Naive thymus-derived CD4-positive, alpha-beta T cell (primary cell): ENCODE measurements around the gene DDAH1. TPM values are rescaled to one million over a fixed set of nuclear protein-coding genes. Genes with fewer than 3 reads are reported as not detected.

Source experiments
- ATAC-seq: fragments of 150-1000 bp; cut with Tn5 transposase; 2 replicates; pipeline ENCODE4 v1.10.0; 2021; ENCODE audit warnings: mild to moderate bottlenecking, moderate library complexity
- CTCF ChIA-PET: fragments of 350-600 bp; sonication (Branson Sonifier 250); formaldehyde crosslinking; loops from one replicate; lab custom pipeline; 2021; ENCODE audit warnings: antibody characterized with exemption; lab: Charles Lee
- POLR2A ChIA-PET: fragments of 350-600 bp; sonication (Branson Sonifier 250); formaldehyde crosslinking; loops from one replicate; lab custom pipeline; 2021; ENCODE audit warnings: antibody characterized with exemption, inconsistent platforms; lab: Charles Lee
- DNase-seq, 9 donors: peaks; one replicate each; pipeline versions ENCODE4 v3.0.0 to v3.0.0-alpha.2; 2020 to 2022; ENCODE audit warnings: mixed read lengths in 1 of 9
- H3K27ac ChIP-seq: one replicate; pipeline ENCODE4 v1.7.0; 2013; ENCODE audit warnings: mild to moderate bottlenecking, low read depth, low read length, moderate library complexity
- H3K27me3 ChIP-seq, 2 donors: one replicate each; pipeline ENCODE4 v1.7.0; 2013; ENCODE audit warnings: low read length in 2 of 2, mild to moderate bottlenecking in 2 of 2, moderate library complexity in 2 of 2; ENCODE audit not compliant: control insufficient read depth in 2 of 2, insufficient read depth in 2 of 2
- H3K36me3 ChIP-seq, 3 experiments: 1 replicate in 2 of 3; 2 replicates in 1 of 3; pipeline ENCODE4 v1.7.0; 2013; ENCODE audit warnings: low read length in 3 of 3, mild to moderate bottlenecking in 3 of 3, moderate library complexity in 1 of 3; ENCODE audit not compliant: insufficient read depth in 3 of 3, control insufficient read depth in 2 of 3
- H3K4me1 ChIP-seq, 2 donors: one replicate each; pipeline ENCODE4 v1.7.0; 2013; ENCODE audit warnings: low read length in 2 of 2, mild to moderate bottlenecking in 2 of 2, moderate library complexity in 1 of 2; ENCODE audit not compliant: control insufficient read depth in 2 of 2, insufficient read depth in 2 of 2
- H3K4me3 ChIP-seq: 2 replicates; pipeline ENCODE4 v1.7.0; 2013; ENCODE audit warnings: mild to moderate bottlenecking, low read length
- H3K9me3 ChIP-seq, 3 experiments: 1 replicate in 2 of 3; 2 replicates in 1 of 3; pipeline ENCODE4 v1.7.0; 2013; ENCODE audit warnings: low read length in 3 of 3; ENCODE audit not compliant: control insufficient read depth in 2 of 3
- H3K27ac Mint-ChIP-seq, 9 donors: one replicate each; pipeline ENCODE4 v1.8.0; 2020 to 2022; ENCODE audit warnings: mixed read lengths in 9 of 9, mild to moderate bottlenecking in 8 of 9, moderate library complexity in 5 of 9, inconsistent platforms in 2 of 9
- H3K27me3 Mint-ChIP-seq, 5 donors: one replicate each; pipeline ENCODE4 v1.8.0; 2021 to 2022; ENCODE audit warnings: mixed read lengths in 5 of 5, mild to moderate bottlenecking in 1 of 5
- H3K36me3 Mint-ChIP-seq, 5 donors: one replicate each; pipeline ENCODE4 v1.8.0; 2020 to 2022; ENCODE audit warnings: mixed read lengths in 5 of 5, mild to moderate bottlenecking in 3 of 5, inconsistent platforms in 1 of 5
- H3K4me1 Mint-ChIP-seq, 7 donors: one replicate each; pipeline ENCODE4 v1.8.0; 2020 to 2022; ENCODE audit warnings: mixed read lengths in 7 of 7, mild to moderate bottlenecking in 3 of 7, inconsistent platforms in 1 of 7
- H3K4me3 Mint-ChIP-seq, 10 donors: one replicate each; pipeline ENCODE4 v1.8.0; 2020 to 2022; ENCODE audit warnings: mild to moderate bottlenecking in 10 of 10, mixed read lengths in 10 of 10, moderate library complexity in 6 of 10, inconsistent platforms in 2 of 10
- H3K9me3 Mint-ChIP-seq, 11 donors: one replicate each; pipeline ENCODE4 v1.8.0; 2020 to 2022; ENCODE audit warnings: mixed read lengths in 11 of 11, mild to moderate bottlenecking in 4 of 11, inconsistent platforms in 1 of 11, moderate library complexity in 1 of 11
- intact Hi-C, 2 donors: fragments of 100-400 bp; cut with micrococcal nuclease; formaldehyde crosslinking; loops; one replicate each; pipeline ENCODE4 v1.15.1; 2023
- polyA plus RNA-seq, 2 donors: library from polyadenylated mRNA; unstranded; fragments of 300-500 nt; fragmentation: Illumina TruSeq; gene quantifications; one replicate each; pipeline ENCODE4 v1.2.3, GENCODE V29; 2021
- total RNA-seq, 6 experiments: library from RNA in 5 of 6; stranded (reverse) in 5 of 6; gene quantifications; 1 replicate in 5 of 6; 2 replicates in 1 of 6; pipeline ENCODE4 v1.2.3 and lab custom pipeline; 2021 to 2026

The DDAH1 gene
- total and polyA plus RNA-seq, 7 experiments from 2014 or later, result 0.08 TPM; not detected in 6

DNA sequence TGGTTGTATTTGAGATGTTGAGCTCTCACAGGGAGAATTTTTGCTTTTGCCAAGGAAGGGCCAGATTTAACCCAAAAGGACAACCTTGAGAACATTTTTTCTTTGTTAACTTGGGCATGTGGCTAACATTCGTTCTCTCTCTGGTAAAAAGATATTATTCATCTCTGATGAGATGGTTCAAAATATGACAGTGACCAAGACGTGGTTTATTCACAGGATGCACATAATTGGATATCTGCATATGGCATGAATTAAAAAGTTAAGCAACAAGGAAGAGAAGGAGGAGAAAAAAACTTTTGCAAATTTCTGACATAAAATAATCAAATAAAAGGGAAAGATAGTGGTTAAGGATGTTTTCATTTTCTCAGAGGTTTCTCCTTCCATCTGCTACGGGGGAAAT, 145.5 kb downstream of the DDAH1 start:
- H3K27me3 Mint-ChIP-seq, result peaks cover 19 to 53% (median 31%) of the 10 kb centered on the region in 5 donors
- intact Hi-C loops, result no loop called here
- POLR2A ChIA-PET, result no interaction called here

GRCh38 chr1:85318217-85318616, 146.7 kb downstream of the DDAH1 start:
- peaks cover 0 to 6% (median 0%) of the 10 kb centered on the region in 7 donors for H3K4me1 Mint-ChIP-seq
- H3K36me3 ChIP-seq, result no peaks in the 10 kb centered on the region
- no peak overlapping the region for H3K27ac Mint-ChIP-seq
- H3K4me3 ChIP-seq, result no peak overlapping the region
- intact Hi-C loops, result no loop called here
- no peaks in the 10 kb centered on the region for H3K9me3 ChIP-seq
- POLR2A ChIA-PET, result no interaction called here
- no peaks in the 10 kb centered on the region for H3K36me3 Mint-ChIP-seq
- H3K9me3 Mint-ChIP-seq, result no peaks in the 10 kb centered on the region
- DNase-seq (no peak), ATAC-seq (no peak)
- H3K27ac ChIP-seq, result no peak overlapping the region
- CTCF ChIA-PET, result no interaction called here
- H3K4me3 Mint-ChIP-seq, result no peak overlapping the region
- peaks cover 0 to 3% of the 10 kb centered on the region in 2 donors for H3K27me3 ChIP-seq
- H3K27me3 Mint-ChIP-seq, result peaks cover 24 to 54% (median 37%) of the 10 kb centered on the region in 5 donors
- H3K4me1 ChIP-seq, result no peaks in the 10 kb centered on the region

More for the DNA sequence above, 145.5 kb downstream of the DDAH1 start:
- Mint-ChIP-seq H3K9me3 (no peaks in the 10 kb centered on the region), H3K27ac (no peak overlapping the region), H3K4me1 (peaks cover 0 to 6% (median 0%) of the 10 kb centered on the region in 7 donors), H3K4me3 (no peak overlapping the region), H3K36me3 (no peaks in the 10 kb centered on the region)
- H3K27ac ChIP-seq, result no peak overlapping the region
- CTCF ChIA-PET, result no interaction called here
- DNase-seq (no peak), ATAC-seq (no peak)
- H3K9me3 ChIP-seq, result no peaks in the 10 kb centered on the region
- H3K36me3 ChIP-seq, result no peaks in the 10 kb centered on the region
- H3K4me1 ChIP-seq, result no peaks in the 10 kb centered on the region
- no peak overlapping the region for H3K4me3 ChIP-seq
- H3K27me3 ChIP-seq, result peaks cover 0 to 3% of the 10 kb centered on the region in 2 donors

DNA sequence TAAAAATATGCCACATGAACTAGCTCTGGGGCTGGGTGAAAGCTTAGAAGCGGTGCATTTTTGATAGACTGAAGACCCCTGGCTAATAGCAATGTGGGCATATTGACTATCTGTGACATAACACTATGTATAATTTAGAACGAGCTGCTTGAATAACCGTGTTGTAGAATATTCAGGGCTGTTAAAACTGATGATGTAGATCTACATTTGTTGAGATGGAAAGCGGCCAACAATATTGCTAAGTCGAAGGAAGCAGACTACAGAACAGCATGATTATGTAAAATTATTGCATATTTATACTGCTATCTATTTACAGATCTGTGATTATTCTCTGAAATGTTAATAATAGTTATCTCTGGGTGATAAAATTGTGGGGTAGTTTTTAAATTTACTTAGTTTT, 147.4 kb downstream of the DDAH1 start:
- H3K9me3 ChIP-seq, result no peaks in the 10 kb centered on the region
- intact Hi-C loops, result no loop called here
- no peaks in the 10 kb centered on the region for H3K36me3 Mint-ChIP-seq
- no peak overlapping the region for H3K4me3 Mint-ChIP-seq
- no peak for ATAC-seq
- no peak overlapping the region for H3K27ac ChIP-seq
- no peaks in the 10 kb centered on the region for H3K4me1 ChIP-seq
- H3K36me3 ChIP-seq, result no peaks in the 10 kb centered on the region
- ChIA-PET CTCF (no interaction called here), POLR2A (no interaction called here)
- DNase-seq, result no peak
- H3K27me3 ChIP-seq, result peaks cover 0 to 3% of the 10 kb centered on the region in 2 donors
- H3K27me3 Mint-ChIP-seq, result peaks cover 29 to 55% (median 38%) of the 10 kb centered on the region in 5 donors
- H3K9me3 Mint-ChIP-seq, result no peaks in the 10 kb centered on the region
- H3K27ac Mint-ChIP-seq, result no peak overlapping the region
- no peak overlapping the region for H3K4me3 ChIP-seq
- H3K4me1 Mint-ChIP-seq, result peaks cover 0 to 6% (median 0%) of the 10 kb centered on the region in 7 donors

GRCh38 chr1:85316321-85316720, 148.6 kb downstream of the DDAH1 start:
- Mint-ChIP-seq H3K4me3 (no peak overlapping the region), H3K27ac (no peak overlapping the region), H3K4me1 (peaks cover 0 to 4% (median 0%) of the 10 kb centered on the region in 7 donors), H3K9me3 (no peaks in the 10 kb centered on the region), H3K27me3 (peaks cover 35 to 62% (median 42%) of the 10 kb centered on the region in 5 donors), H3K36me3 (no peaks in the 10 kb centered on the region)
- intact Hi-C loops, result no loop called here
- Histone ChIP-seq H3K36me3 (no peaks in the 10 kb centered on the region), H3K9me3 (no peaks in the 10 kb centered on the region), H3K27ac (no peak overlapping the region), H3K27me3 (peaks cover 0 to 3% of the 10 kb centered on the region in 2 donors), H3K4me3 (no peak overlapping the region), H3K4me1 (no peaks in the 10 kb centered on the region)
- ChIA-PET CTCF (no interaction called here), POLR2A (no interaction called here)
- DNase-seq (no peak), ATAC-seq (no peak)

DNA sequence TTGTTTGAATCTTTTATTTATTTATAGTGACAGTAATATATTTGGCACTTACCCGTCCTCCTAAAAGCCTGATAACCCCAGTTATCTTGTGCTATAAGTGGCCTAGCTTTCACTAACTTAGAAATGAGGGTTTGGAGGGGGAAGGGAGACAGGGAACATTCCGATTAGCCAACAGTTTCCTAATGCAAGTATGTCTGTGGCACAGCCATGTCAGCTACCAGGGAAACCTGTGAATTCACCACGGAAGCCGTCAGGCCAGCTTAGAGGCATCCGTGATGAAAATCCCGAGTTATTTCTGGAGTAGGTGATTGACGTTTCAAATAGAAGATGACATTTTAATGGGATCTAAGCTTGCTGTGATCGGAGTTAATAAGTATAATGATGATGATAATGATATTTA, 149.2 kb downstream of the DDAH1 start:
- H3K27ac Mint-ChIP-seq, result no peak overlapping the region
- Histone ChIP-seq H3K4me3 (no peak overlapping the region), H3K36me3 (no peaks in the 10 kb centered on the region), H3K9me3 (no peaks in the 10 kb centered on the region), H3K27me3 (peaks cover 0 to 3% of the 10 kb centered on the region in 2 donors), H3K4me1 (no peaks in the 10 kb centered on the region), H3K27ac (no peak overlapping the region)
- POLR2A ChIA-PET, result no interaction called here
- no peaks in the 10 kb centered on the region for H3K9me3 Mint-ChIP-seq
- H3K4me3 Mint-ChIP-seq, result no peak overlapping the region
- CTCF ChIA-PET, result no interaction called here
- no peaks in the 10 kb centered on the region for H3K36me3 Mint-ChIP-seq
- no peak for DNase-seq
- ATAC-seq, result no peak
- H3K4me1 Mint-ChIP-seq, result peaks cover 0 to 2% (median 0%) of the 10 kb centered on the region in 7 donors
- H3K27me3 Mint-ChIP-seq, result peaks cover 36 to 63% (median 43%) of the 10 kb centered on the region in 5 donors
- intact Hi-C loops, result no loop called here

DNA sequence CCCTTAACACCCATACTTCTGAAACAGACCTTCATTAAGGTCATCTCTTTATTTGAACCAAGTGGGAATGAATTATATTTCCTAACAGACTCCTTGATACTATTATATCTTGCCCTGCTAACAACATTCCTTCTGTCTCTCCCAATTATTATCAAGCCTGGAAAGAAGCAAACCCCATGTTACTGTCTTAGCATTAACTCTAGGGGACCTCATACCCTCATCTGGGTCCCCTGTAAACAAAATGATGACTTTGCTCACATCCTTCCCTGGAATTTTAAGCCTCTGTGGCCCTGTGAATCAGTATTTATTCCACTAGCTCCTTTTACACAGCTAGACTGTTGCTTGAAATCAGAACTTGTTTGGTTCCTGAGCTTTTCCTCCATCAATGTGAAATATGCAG, 150.2 kb downstream of the DDAH1 start:
- no peak overlapping the region for H3K4me3 ChIP-seq
- no peaks in the 10 kb centered on the region for H3K9me3 ChIP-seq
- no peak overlapping the region for H3K4me3 Mint-ChIP-seq
- no peaks in the 10 kb centered on the region for H3K4me1 Mint-ChIP-seq
- ChIA-PET CTCF (no interaction called here), POLR2A (interaction anchor here (0.6 kb wide), 1 partner anchor 75 kb away, joined by 3 read pairs; no protein-coding TSS in a partner anchor)
- intact Hi-C loops, result no loop called here
- H3K27me3 ChIP-seq, result peaks cover 0 to 3% of the 10 kb centered on the region in 2 donors
- H3K9me3 Mint-ChIP-seq, result no peaks in the 10 kb centered on the region
- peaks cover 41 to 65% (median 47%) of the 10 kb centered on the region in 5 donors for H3K27me3 Mint-ChIP-seq
- H3K4me1 ChIP-seq, result no peaks in the 10 kb centered on the region
- H3K27ac ChIP-seq, result no peak overlapping the region
- DNase-seq (no peak), ATAC-seq (no peak)
- H3K36me3 ChIP-seq, result no peaks in the 10 kb centered on the region
- H3K27ac Mint-ChIP-seq, result no peak overlapping the region
- no peaks in the 10 kb centered on the region for H3K36me3 Mint-ChIP-seq

DNA sequence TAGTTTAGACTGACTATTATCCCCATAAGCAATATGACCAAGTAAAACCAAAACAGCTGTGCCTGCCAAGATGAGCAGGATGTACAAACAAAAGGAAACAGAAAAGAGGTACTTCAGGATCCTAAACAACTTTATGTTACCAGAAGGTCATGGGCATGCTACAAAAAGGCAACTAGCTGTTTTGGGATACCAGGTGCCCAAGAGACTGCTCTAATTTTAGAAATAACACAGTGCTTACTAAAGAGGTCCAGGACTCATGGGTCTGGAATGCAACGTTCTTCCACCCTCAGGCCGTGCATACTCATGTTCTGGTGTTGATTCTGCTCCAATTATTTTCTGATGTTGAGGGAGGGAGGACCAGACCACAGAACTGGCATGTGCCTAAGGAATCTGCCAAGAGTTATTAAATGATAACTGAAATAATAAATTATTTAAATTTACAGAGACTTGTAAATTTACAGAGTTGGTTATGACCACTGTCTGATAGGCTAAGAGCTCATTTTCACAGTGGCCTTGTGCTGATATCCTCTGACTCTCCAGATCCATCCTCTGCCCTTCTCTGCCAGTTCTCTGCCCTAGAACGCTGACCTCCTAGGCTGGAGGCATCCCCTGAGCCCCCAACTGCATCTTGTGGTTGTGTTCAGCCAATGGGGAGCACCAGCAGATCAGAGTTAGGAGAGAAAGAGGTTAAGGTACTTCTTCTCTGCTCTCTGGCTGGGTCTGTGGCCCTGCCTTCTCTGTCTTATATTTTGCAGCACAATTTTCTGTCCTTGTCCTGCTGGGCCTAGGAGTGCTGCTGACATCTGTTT, 150.9 kb downstream of the DDAH1 start:
- POLR2A ChIA-PET, result no interaction called here
- ATAC-seq, result no peak
- H3K4me1 Mint-ChIP-seq, result no peaks in the 10 kb centered on the region
- CTCF ChIA-PET, result no interaction called here
- no peak overlapping the region for H3K4me3 ChIP-seq
- H3K27ac ChIP-seq, result no peak overlapping the region
- H3K36me3 ChIP-seq, result no peaks in the 10 kb centered on the region
- peaks cover 43 to 66% (median 51%) of the 10 kb centered on the region in 5 donors for H3K27me3 Mint-ChIP-seq
- peaks cover 0 to 3% of the 10 kb centered on the region in 2 donors for H3K27me3 ChIP-seq
- H3K4me1 ChIP-seq, result no peaks in the 10 kb centered on the region
- H3K9me3 Mint-ChIP-seq, result no peaks in the 10 kb centered on the region
- DNase-seq, result no peak
- no peaks in the 10 kb centered on the region for H3K36me3 Mint-ChIP-seq
- intact Hi-C loops, result no loop called here
- no peaks in the 10 kb centered on the region for H3K9me3 ChIP-seq
- H3K4me3 Mint-ChIP-seq, result no peak overlapping the region
- H3K27ac Mint-ChIP-seq, result no peak overlapping the region
